GM15510 (cell line): ENCODE data around the gene LTF.

Source experiments
- POLR2A ChIP-seq: IDR thresholded peaks from 3 replicates; pipeline ENCODE4 v1.6.1; 2011; ENCODE audit warnings: borderline replicate concordance; ENCODE audit not compliant: insufficient read length; ENCODE audit errors: extremely low read depth

LTF gene

GRCh38 chr3:46479696-46480095, 15.0 kb upstream of the LTF start:
- no peak for TF ChIP-seq POLR2A

GRCh38 chr3:46479021-46479420, 14.3 kb upstream of the LTF start:
- no peak for TF ChIP-seq POLR2A

- TF ChIP-seq POLR2A, result no peak
These were observed 13.6 kb upstream of the LTF start for GRCh38 chr3:46478341-46478740.

GRCh38 chr3:46477756-46478155, 13.1 kb upstream of the LTF start:
- TF ChIP-seq POLR2A, result no peak

GRCh38 chr3:46477145-46477544, 12.4 kb upstream of the LTF start:
- TF ChIP-seq POLR2A, result no peak

- TF ChIP-seq POLR2A, result no peak
These were observed 8.0 kb upstream of the LTF start for GRCh38 chr3:46472736-46473135.

- TF ChIP-seq POLR2A, result no peak
These were observed 6.7 kb upstream of the LTF start for GRCh38 chr3:46471371-46471914.

- TF ChIP-seq POLR2A, result no peak
These were observed 6.1 kb upstream of the LTF start for GRCh38 chr3:46470831-46471230.

- TF ChIP-seq POLR2A, result no peak
These were observed 5.1 kb upstream of the LTF start for GRCh38 chr3:46469680-46470357.

GRCh38 chr3:46468753-46469600, 4.3 kb upstream of the LTF start:
- no peak for TF ChIP-seq POLR2A

GRCh38 chr3:46467562-46467961, 2.9 kb upstream of the LTF start:
- TF ChIP-seq POLR2A, result no peak

- TF ChIP-seq POLR2A, result no peak
These were observed 2.2 kb upstream of the LTF start for GRCh38 chr3:46466871-46467403.

GRCh38 chr3:46466273-46466672, 1.6 kb upstream of the LTF start:
- no peak for TF ChIP-seq POLR2A

- no peak for TF ChIP-seq POLR2A
These were observed 453 bp upstream of the LTF start for GRCh38 chr3:46465196-46465520.

GRCh38 chr3:46463868-46464241, 850 bp downstream of the LTF start:
- TF ChIP-seq POLR2A, result no peak
